Chondrocyte (in vitro differentiated cells): Measurements from ENCODE around the gene CCDC117. TPM values are rescaled to one million over a fixed set of nuclear protein-coding genes. Genes with fewer than 3 reads are reported as not detected.
"Not testable (repeated sequence)": the region's sequence is repeated elsewhere in the genome, so short reads cannot be mapped to it uniquely, and the experiment has no call there.

Experiments
- DNase-seq: peaks from one replicate; pipeline ENCODE4 v3.0.0; 2021; ENCODE audit warnings: mixed read lengths, low spot score
- H3K27ac Mint-ChIP-seq: one replicate; pipeline ENCODE4 v1.8.0; 2021; ENCODE audit warnings: mild to moderate bottlenecking, moderate library complexity, mixed read lengths; ENCODE audit not compliant: unreplicated experiment
- H3K27me3 Mint-ChIP-seq: 2 replicates; pipeline ENCODE4 v1.8.0; 2021; ENCODE audit warnings: low read depth, mixed read lengths
- H3K36me3 Mint-ChIP-seq: 2 replicates; pipeline ENCODE4 v1.8.0; 2021; ENCODE audit warnings: low read depth, mixed read lengths
- H3K4me1 Mint-ChIP-seq: 2 replicates; pipeline ENCODE4 v1.8.0; 2021; ENCODE audit warnings: low read depth, mild to moderate bottlenecking, mixed read lengths
- H3K4me3 Mint-ChIP-seq: one replicate; pipeline ENCODE4 v1.8.0; 2021; ENCODE audit warnings: mild to moderate bottlenecking, moderate library complexity, mixed read lengths; ENCODE audit not compliant: unreplicated experiment
- H3K9me3 Mint-ChIP-seq: 2 replicates; pipeline ENCODE4 v1.8.0; 2021; ENCODE audit warnings: low read depth, mixed read lengths
- total RNA-seq: library from RNA; stranded (reverse); gene quantifications from 3 replicates; pipeline ENCODE4 v1.2.1, GENCODE V29; 2021
- TF ChIP-seq, protein P1 (sequence below): fragments of 200-600 bp; sonication (generic); IDR thresholded peaks from 2 replicates; pipeline ENCODE4 v1.5.0; 2021; ENCODE audit warnings: antibody characterized with exemption, mild to moderate bottlenecking, moderate library complexity

CCDC117 gene
- total RNA-seq, 1 donor from 2014 or later, result 23.4 TPM

DNA sequence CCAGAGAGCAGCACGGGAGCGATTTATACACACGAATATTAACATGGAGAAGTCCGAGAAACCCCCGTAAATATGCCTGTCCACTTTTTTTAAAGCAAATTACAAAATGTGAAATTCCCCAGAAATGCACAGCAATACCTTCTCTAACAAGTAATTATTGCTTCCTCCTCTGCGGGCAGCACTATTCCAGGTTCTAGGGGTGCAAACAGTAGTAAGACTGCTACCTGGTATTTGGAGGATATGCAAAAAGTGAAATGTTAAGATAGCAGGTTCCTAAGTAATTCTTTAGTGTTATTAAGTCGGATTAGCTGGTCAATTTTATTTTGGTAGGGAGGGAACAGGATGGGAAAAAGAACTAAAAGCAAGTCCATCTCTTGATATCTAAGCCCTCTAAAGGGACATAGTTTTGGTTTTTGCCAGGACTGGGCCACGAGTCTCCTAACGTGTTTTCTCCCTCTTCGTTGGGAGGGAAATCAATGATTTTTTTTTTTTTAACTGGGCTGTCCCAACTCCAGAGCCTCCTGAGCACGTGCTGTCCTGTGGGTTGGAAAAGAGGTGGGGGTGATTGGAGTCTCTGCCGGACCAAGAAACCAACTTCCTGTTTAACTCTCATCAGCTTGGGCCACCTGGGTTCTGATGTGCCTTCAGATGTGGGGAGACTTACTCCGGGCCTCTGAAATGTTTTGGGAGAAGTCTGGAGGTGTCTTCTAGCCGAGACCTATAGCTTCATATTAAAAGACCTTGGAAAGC lies 29.5 kb downstream of the CCDC117 start:
- TF ChIP-seq, protein P1, sequence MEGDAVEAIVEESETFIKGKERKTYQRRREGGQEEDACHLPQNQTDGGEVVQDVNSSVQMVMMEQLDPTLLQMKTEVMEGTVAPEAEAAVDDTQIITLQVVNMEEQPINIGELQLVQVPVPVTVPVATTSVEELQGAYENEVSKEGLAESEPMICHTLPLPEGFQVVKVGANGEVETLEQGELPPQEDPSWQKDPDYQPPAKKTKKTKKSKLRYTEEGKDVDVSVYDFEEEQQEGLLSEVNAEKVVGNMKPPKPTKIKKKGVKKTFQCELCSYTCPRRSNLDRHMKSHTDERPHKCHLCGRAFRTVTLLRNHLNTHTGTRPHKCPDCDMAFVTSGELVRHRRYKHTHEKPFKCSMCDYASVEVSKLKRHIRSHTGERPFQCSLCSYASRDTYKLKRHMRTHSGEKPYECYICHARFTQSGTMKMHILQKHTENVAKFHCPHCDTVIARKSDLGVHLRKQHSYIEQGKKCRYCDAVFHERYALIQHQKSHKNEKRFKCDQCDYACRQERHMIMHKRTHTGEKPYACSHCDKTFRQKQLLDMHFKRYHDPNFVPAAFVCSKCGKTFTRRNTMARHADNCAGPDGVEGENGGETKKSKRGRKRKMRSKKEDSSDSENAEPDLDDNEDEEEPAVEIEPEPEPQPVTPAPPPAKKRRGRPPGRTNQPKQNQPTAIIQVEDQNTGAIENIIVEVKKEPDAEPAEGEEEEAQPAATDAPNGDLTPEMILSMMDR, result no peak
- H3K27me3 Mint-ChIP-seq, result no peaks in the 10 kb centered on the region
- H3K4me3 Mint-ChIP-seq, result peak overlapping the region; percentile 39
- H3K27ac Mint-ChIP-seq, result peak overlapping the region; percentile 81
- DNase-seq, result no peak
- peaks cover 40% of the 10 kb centered on the region for H3K4me1 Mint-ChIP-seq
- H3K9me3 Mint-ChIP-seq, result no peaks in the 10 kb centered on the region
- peaks cover 18% of the 10 kb centered on the region for H3K36me3 Mint-ChIP-seq

DNA sequence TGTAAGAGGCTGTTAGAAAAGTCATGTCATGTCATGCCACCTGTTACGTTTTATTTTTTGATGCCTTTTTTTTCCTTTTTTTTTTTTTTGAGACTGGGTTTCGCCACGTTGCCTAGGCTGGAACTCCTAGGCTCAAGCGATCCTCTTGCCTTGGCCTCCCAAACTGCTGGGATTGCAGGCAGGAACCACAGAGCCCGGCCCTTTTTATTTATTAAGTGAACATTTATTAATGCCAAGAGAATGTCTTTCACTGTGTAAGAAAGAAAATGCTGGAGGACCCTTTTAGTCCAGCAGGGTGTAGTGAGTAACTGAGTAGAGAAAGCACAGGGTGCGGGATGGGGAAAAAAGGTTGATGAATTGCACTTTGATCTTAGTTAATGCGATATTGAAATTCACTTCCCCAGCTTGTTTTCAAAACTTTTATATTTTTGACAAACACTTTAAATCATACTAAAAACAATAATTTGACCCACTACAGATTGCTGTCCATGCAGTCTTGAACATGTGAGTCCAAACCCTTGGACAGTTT lies 30.2 kb downstream of the CCDC117 start:
- Mint-ChIP-seq H3K36me3 (peaks cover 17% of the 10 kb centered on the region), H3K4me3 (no peak overlapping the region), H3K27me3 (no peaks in the 10 kb centered on the region), H3K9me3 (no peaks in the 10 kb centered on the region), H3K27ac (no peak overlapping the region), H3K4me1 (peaks cover 35% of the 10 kb centered on the region)
- no peak for DNase-seq
- TF ChIP-seq, protein P1, result peak; percentile 13

DNA sequence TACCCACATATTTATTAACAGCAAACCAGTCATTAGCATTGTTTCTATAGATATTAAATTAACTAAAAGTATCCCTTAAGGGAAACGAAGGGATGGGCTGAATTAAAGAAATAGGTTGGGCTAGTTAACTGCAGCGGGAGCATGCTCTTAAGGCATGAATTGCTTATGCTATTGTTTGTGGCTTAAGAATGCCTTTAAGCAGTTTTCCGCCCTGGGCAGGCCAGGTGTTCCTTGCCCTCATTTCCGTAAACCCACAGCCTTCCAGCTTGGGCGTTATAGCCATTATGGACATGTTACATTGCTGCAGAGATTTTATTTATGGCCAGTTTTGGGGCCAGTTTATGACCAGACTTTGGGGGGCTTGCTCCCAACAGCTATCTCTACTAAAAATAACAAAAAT lies 32.9 kb downstream of the CCDC117 start:
- H3K27me3 Mint-ChIP-seq, H3K27ac Mint-ChIP-seq, DNase-seq, H3K4me3 Mint-ChIP-seq, H3K36me3 Mint-ChIP-seq, H3K9me3 Mint-ChIP-seq: not testable (repeated sequence)
- peaks cover 19% of the 10 kb centered on the region for H3K4me1 Mint-ChIP-seq

DNA sequence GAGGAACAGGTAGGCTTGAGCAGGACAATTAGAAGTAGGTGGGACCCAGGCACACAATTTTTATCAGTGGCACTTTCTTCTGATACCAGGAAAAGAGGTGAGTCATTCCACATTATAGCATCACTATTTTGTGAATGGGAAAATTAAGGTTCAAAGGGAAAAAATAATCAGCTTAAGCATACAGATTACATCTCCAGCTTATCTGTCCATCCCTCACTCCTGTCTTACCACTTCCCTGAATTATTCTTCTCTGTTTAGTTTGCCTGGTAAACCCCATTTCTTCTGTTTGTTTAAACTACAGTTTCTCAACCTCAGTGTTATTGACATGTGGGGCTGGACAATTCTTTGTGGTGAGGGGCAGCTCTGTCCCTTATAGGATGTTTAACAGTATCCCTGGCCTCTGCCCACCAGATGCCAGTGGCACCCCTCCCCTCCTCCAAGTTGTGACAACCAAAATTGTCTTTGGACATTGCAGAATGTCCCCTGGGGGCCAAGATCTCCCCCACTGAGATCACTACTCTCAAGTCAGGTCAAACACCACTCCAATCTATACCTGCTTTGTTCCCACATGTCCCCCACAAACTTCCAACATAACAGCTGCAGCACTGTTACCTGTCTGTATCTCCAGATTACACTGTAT lies 36.3 kb downstream of the CCDC117 start:
- Mint-ChIP-seq H3K36me3 (peaks cover 2% of the 10 kb centered on the region), H3K4me1 (peaks cover 2% of the 10 kb centered on the region), H3K27me3 (no peaks in the 10 kb centered on the region), H3K27ac (no peak overlapping the region), H3K4me3 (no peak overlapping the region), H3K9me3 (no peaks in the 10 kb centered on the region)
- DNase-seq, result no peak
- TF ChIP-seq, protein P1, result no peak

DNA sequence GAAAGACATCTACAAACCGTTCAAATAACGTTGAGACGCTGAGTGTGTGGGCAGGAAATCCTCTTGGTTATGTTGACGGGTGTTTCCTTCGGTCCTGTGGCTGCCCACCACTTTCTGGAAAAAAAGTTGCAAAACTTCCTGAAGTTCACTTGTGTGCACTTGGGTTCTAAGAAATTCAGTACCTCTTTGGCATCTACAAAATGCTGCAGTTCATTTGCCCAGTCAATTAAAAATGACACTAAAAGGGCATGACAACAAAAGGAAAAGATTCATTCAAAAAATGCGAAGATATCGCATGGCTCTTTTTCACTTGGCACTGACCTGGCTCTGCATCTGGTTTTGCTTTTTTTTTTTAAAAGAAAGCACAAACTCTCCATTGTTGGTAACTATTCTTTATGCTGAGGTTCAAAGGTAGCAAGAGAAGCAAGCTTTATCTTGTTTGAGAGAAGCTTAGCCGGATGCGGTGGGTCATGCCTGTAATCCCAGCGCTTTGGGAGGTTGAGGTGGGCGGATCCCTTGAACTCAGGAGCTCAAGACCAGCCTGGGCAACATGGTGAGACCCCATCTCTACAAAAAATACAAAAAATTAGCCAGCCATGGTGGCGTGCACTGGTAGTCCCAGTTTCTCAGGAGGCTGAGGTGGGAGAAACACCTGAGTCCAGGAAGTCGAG lies 38.5 kb downstream of the CCDC117 start:
- no peaks in the 10 kb centered on the region for H3K9me3 Mint-ChIP-seq
- H3K4me1 Mint-ChIP-seq, result peaks cover 4% of the 10 kb centered on the region
- no peaks in the 10 kb centered on the region for H3K27me3 Mint-ChIP-seq
- no peak overlapping the region for H3K4me3 Mint-ChIP-seq
- DNase-seq, result no peak
- TF ChIP-seq, protein P1, result no peak
- peaks cover 3% of the 10 kb centered on the region for H3K36me3 Mint-ChIP-seq
- H3K27ac Mint-ChIP-seq, result no peak overlapping the region
